Measurements from ENCODE around the gene RBM4B. TPM values are rescaled to one million over a fixed set of nuclear protein-coding genes. Genes with fewer than 3 reads are reported as not detected.

The RBM4B gene
- total RNA-seq, 1 donor from 2014 or later = 20.3 TPM

DNA sequence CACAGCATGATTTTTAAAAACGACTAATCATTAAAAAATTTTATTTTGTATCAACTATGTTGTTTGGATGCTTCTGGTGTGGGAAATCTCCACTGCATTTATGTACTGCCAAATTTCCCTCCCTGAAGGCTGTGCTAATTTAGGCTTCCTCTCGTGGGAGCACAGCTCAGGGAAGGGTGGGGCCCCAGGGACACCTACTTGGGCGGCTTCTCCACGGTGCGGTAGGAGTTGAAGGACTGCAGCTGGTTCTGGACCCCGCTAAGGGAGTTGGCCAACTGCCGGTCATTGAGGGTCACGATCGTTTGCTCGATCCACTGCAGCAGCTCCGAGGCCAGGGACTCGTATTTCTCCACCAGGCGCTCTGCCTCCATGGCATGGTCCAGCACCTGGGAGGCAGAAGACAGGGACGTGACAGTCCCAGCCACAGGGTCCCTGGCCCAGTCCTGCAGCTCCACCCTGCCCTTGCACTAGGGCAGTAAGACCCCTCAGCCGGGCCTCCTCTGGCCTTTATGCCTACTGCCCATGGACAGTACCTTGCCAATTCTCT lies 32.8 kb upstream of the RBM4B start:
- H2AFZ ChIP-seq (ENCODE audit: low read depth, low read length) = no peak overlapping the region
- H3K36me3 ChIP-seq (ENCODE audit: insufficient read depth, low read length) = no peaks in the 10 kb centered on the region
- H3K4me1 Mint-ChIP-seq (ENCODE audit: low read depth, unreplicated experiment) = peaks cover 4% of the 10 kb centered on the region
- H3K9me3 Mint-ChIP-seq (ENCODE audit: unreplicated experiment) = peaks cover 2% of the 10 kb centered on the region
- no peak overlapping the region for H3K27ac Mint-ChIP-seq (ENCODE audit: unreplicated experiment)
- H3K4me3 ChIP-seq (ENCODE audit: insufficient read depth, low read depth, low read length) = no peak overlapping the region
- H3K4me3 Mint-ChIP-seq (ENCODE audit: unreplicated experiment) = no peak overlapping the region
- no peaks in the 10 kb centered on the region for H3K79me2 ChIP-seq (ENCODE audit: insufficient read depth, low read length)
- no peak for TF ChIP-seq EZH2 (IDR thresholded peaks at IDR 0.05; ENCODE audit: insufficient read depth, low read length)
- TF ChIP-seq, protein P1, sequence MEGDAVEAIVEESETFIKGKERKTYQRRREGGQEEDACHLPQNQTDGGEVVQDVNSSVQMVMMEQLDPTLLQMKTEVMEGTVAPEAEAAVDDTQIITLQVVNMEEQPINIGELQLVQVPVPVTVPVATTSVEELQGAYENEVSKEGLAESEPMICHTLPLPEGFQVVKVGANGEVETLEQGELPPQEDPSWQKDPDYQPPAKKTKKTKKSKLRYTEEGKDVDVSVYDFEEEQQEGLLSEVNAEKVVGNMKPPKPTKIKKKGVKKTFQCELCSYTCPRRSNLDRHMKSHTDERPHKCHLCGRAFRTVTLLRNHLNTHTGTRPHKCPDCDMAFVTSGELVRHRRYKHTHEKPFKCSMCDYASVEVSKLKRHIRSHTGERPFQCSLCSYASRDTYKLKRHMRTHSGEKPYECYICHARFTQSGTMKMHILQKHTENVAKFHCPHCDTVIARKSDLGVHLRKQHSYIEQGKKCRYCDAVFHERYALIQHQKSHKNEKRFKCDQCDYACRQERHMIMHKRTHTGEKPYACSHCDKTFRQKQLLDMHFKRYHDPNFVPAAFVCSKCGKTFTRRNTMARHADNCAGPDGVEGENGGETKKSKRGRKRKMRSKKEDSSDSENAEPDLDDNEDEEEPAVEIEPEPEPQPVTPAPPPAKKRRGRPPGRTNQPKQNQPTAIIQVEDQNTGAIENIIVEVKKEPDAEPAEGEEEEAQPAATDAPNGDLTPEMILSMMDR (IDR thresholded peaks at IDR 0.05; ENCODE audit: insufficient read depth, low read depth, low read length) = no peak
- no peaks in the 10 kb centered on the region for H4K20me1 ChIP-seq (ENCODE audit: insufficient read depth, low read length)
- no peaks in the 10 kb centered on the region for H3K9me3 ChIP-seq (ENCODE audit: insufficient read depth, low read depth, low read length)
- no peak overlapping the region for H3K27ac ChIP-seq (ENCODE audit: low read depth, low read length)
- no peaks in the 10 kb centered on the region for H3K4me1 ChIP-seq (ENCODE audit: insufficient read depth, low read length)
- peaks cover 25% of the 10 kb centered on the region for H3K36me3 Mint-ChIP-seq (ENCODE audit: low read depth, unreplicated experiment)
- no peak overlapping the region for H3K9ac ChIP-seq (ENCODE audit: low read length)
- H3K27me3 Mint-ChIP-seq (ENCODE audit: low read depth, unreplicated experiment) = peaks cover 6% of the 10 kb centered on the region
- no peaks in the 10 kb centered on the region for H3K27me3 ChIP-seq (ENCODE audit: insufficient read depth, low read length)
- no peak for FAIRE-seq
- no peak for DNase-seq (ENCODE audit: low read depth)
- H3K4me2 ChIP-seq (ENCODE audit: low read length) = no peak overlapping the region

DNA sequence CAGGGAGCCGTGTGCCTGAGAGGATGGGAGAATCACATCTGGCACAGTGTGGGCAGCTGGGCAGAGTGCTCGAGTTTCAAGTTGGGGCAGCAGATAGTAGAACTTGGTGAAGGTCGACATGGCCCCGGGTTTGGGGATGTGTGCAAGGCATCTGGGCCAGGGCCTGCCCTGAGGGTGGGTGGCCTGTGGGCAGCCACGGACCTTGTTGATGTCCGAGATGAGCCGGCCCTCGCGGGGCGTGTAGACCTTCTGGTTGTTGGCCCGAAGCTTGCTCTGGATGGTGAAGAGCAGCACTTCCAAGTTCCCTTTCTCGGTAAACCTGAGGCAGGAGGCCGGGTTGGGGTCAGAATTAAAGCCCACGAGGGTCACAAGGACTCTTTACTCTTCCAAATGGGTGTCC lies 31.0 kb upstream of the RBM4B start:
- no peak overlapping the region for H3K4me3 Mint-ChIP-seq (ENCODE audit: unreplicated experiment)

DNA sequence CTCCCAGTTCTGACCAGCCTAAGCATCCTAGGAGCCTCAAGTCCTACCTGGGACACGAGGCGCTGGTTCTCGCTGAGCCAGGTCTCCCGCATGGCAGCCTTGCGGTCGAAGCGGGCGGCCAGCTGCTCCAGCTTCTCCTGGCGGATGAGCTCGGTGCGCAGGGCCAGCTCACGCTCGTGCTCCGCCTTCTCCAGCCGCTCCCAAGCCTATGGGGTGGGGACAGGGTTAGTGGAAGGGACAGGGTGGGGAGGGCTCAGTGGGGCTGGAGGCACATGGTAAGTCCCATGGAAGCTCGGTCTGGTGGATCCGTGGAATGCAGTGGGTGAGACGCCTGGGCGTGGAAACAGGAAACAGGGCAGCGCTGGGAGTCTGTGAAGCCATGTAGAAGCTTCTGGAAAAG lies 30.4 kb upstream of the RBM4B start:
- H3K9ac ChIP-seq (ENCODE audit: low read length) = no peak overlapping the region
- FAIRE-seq (no peak), DNase-seq (ENCODE audit: low read depth) (no peak)
- H3K9me3 ChIP-seq (ENCODE audit: insufficient read depth, low read depth, low read length) = no peaks in the 10 kb centered on the region
- no peak overlapping the region for H3K4me3 ChIP-seq (ENCODE audit: insufficient read depth, low read depth, low read length)
- H4K20me1 ChIP-seq (ENCODE audit: insufficient read depth, low read length) = no peaks in the 10 kb centered on the region
- no peaks in the 10 kb centered on the region for H3K36me3 ChIP-seq (ENCODE audit: insufficient read depth, low read length)
- TF ChIP-seq, protein P1 (IDR thresholded peaks at IDR 0.05; ENCODE audit: insufficient read depth, low read depth, low read length) = no peak
- no peak for TF ChIP-seq EZH2 (IDR thresholded peaks at IDR 0.05; ENCODE audit: insufficient read depth, low read length)
- no peaks in the 10 kb centered on the region for H3K27me3 ChIP-seq (ENCODE audit: insufficient read depth, low read length)
- Mint-ChIP-seq H3K9me3 (ENCODE audit: unreplicated experiment) (no peaks in the 10 kb centered on the region), H3K4me1 (ENCODE audit: low read depth, unreplicated experiment) (peaks cover 4% of the 10 kb centered on the region), H3K4me3 (ENCODE audit: unreplicated experiment) (no peak overlapping the region), H3K27ac (ENCODE audit: unreplicated experiment) (no peak overlapping the region), H3K27me3 (ENCODE audit: low read depth, unreplicated experiment) (peaks cover 3% of the 10 kb centered on the region), H3K36me3 (ENCODE audit: low read depth, unreplicated experiment) (peaks cover 13% of the 10 kb centered on the region)
- H3K4me1 ChIP-seq (ENCODE audit: insufficient read depth, low read length) = no peaks in the 10 kb centered on the region
- H3K27ac ChIP-seq (ENCODE audit: low read depth, low read length) = no peak overlapping the region
- H3K4me2 ChIP-seq (ENCODE audit: low read length) = no peak overlapping the region
- no peaks in the 10 kb centered on the region for H3K79me2 ChIP-seq (ENCODE audit: insufficient read depth, low read length)
- no peak overlapping the region for H2AFZ ChIP-seq (ENCODE audit: low read depth, low read length)

More for the DNA sequence above, 31.0 kb upstream of the RBM4B start:
- Histone ChIP-seq H4K20me1 (ENCODE audit: insufficient read depth, low read length) (no peaks in the 10 kb centered on the region), H3K4me1 (ENCODE audit: insufficient read depth, low read length) (no peaks in the 10 kb centered on the region), H3K9me3 (ENCODE audit: insufficient read depth, low read depth, low read length) (no peaks in the 10 kb centered on the region), H3K36me3 (ENCODE audit: insufficient read depth, low read length) (no peaks in the 10 kb centered on the region), H3K4me3 (ENCODE audit: insufficient read depth, low read depth, low read length) (no peak overlapping the region), H2AFZ (ENCODE audit: low read depth, low read length) (no peak overlapping the region), H3K79me2 (ENCODE audit: insufficient read depth, low read length) (no peaks in the 10 kb centered on the region), H3K4me2 (ENCODE audit: low read length) (no peak overlapping the region), H3K27me3 (ENCODE audit: insufficient read depth, low read length) (no peaks in the 10 kb centered on the region), H3K27ac (ENCODE audit: low read depth, low read length) (no peak overlapping the region), H3K9ac (ENCODE audit: low read length) (no peak overlapping the region)
- DNase-seq (ENCODE audit: low read depth) = no peak
- peaks cover 16% of the 10 kb centered on the region for H3K36me3 Mint-ChIP-seq (ENCODE audit: low read depth, unreplicated experiment)
- TF ChIP-seq, protein P1 (IDR thresholded peaks at IDR 0.05; ENCODE audit: insufficient read depth, low read depth, low read length) = no peak
- no peak for TF ChIP-seq EZH2 (IDR thresholded peaks at IDR 0.05; ENCODE audit: insufficient read depth, low read length)
- H3K9me3 Mint-ChIP-seq (ENCODE audit: unreplicated experiment) = no peaks in the 10 kb centered on the region
- FAIRE-seq = no peak
- H3K4me1 Mint-ChIP-seq (ENCODE audit: low read depth, unreplicated experiment) = peaks cover 4% of the 10 kb centered on the region
- no peak overlapping the region for H3K27ac Mint-ChIP-seq (ENCODE audit: unreplicated experiment)
- peaks cover 3% of the 10 kb centered on the region for H3K27me3 Mint-ChIP-seq (ENCODE audit: low read depth, unreplicated experiment)

All from astrocyte (in vitro differentiated cells and primary cell).